ENCODE measurements around the gene CCDC110. TPM values are rescaled to one million over a fixed set of nuclear protein-coding genes. Genes with fewer than 3 reads are reported as not detected.
A peak's percentile ranks its signal among the peaks of the same experiment; 100 is the strongest.

Gene CCDC110
- total RNA-seq, 2 donors from 2014 or later = 0.26 to 0.80 TPM

DNA sequence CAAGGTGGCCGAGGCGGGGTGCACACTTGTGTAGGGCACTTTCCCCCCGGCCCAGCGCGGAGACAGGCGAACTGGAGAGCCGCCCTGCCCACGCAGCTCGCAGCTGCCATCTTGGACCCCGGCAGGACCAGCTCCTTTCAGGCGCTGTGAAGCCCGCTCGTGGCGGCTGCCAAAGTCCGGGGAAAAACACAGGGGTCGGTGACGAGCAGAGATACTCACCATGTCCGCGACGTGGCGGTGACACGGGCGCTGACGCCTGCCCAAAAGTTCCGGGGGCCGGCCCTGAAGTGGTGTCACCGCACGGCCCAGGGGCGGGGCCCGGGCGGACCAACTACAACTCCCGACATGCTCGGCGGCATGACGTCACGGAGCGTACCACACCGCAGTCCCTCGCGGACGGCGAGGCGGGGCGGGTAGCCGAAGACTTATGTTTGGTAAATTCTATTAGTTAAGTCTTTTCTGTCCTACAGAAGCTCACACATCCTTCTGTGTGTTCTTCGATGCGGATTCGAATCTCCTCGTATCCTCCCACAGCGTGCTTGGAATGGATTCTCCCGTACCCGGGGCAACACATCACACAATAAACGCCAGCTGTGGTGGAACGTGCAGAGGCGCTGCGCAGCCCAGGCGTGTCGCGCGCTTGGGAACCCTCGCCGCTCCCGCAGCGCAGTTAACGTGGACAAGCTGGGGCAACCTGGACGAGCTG lies 45.7 kb downstream of the CCDC110 start, which contains the start of gene UFSP2:
TSS of gene UFSP2 (minus strand) at position 318 of the 706 bp plus-strand sequence. CDS start at position 222, 96 bp downstream.
- TF ChIP-seq, protein P1, sequence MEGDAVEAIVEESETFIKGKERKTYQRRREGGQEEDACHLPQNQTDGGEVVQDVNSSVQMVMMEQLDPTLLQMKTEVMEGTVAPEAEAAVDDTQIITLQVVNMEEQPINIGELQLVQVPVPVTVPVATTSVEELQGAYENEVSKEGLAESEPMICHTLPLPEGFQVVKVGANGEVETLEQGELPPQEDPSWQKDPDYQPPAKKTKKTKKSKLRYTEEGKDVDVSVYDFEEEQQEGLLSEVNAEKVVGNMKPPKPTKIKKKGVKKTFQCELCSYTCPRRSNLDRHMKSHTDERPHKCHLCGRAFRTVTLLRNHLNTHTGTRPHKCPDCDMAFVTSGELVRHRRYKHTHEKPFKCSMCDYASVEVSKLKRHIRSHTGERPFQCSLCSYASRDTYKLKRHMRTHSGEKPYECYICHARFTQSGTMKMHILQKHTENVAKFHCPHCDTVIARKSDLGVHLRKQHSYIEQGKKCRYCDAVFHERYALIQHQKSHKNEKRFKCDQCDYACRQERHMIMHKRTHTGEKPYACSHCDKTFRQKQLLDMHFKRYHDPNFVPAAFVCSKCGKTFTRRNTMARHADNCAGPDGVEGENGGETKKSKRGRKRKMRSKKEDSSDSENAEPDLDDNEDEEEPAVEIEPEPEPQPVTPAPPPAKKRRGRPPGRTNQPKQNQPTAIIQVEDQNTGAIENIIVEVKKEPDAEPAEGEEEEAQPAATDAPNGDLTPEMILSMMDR (conservative IDR thresholded peaks at IDR 0.05) = no peak
- Mint-ChIP-seq H3K27ac (peak within 1 kb of the TSS; percentile 100), H3K4me3 (peak within 1 kb of the TSS; percentile 88), H3K9me3 (no peaks in the 10 kb centered on the region), H3K36me3 (ENCODE audit: low read depth) (no peaks in the 10 kb centered on the region), H3K4me1 (peaks cover 19% of the 10 kb centered on the region), H3K27me3 (ENCODE audit: insufficient read depth) (peaks cover 8% of the 10 kb centered on the region)
- peak within 1 kb of the TSS; percentile 100 for H3K27ac ChIP-seq (ENCODE audit: low read depth, low read length)
- H3K9ac ChIP-seq (ENCODE audit: extremely low read depth, low read length, poor library complexity, severe bottlenecking) = peak within 1 kb of the TSS; percentile 100
- no peaks in the 10 kb centered on the region for H3K36me3 ChIP-seq (ENCODE audit: control insufficient read depth, insufficient read depth, low read length)
- no peaks in the 10 kb centered on the region for H3K9me3 ChIP-seq (ENCODE audit: control insufficient read depth, low read length)
- WGBS, 2 experiments (ENCODE audit: insufficient coverage in 1 of 2, insufficient read length in 1 of 2) = 0% methylated on average over 27 to 66 of the region's 66 CpGs
- peak within 1 kb of the TSS; percentile 98 for H3K4me3 ChIP-seq (ENCODE audit: low read length)
- no peaks in the 10 kb centered on the region for H3K27me3 ChIP-seq (ENCODE audit: control insufficient read depth, insufficient read depth, low read length, poor library complexity, severe bottlenecking)
- peaks cover 7% of the 10 kb centered on the region for H3K4me1 ChIP-seq (ENCODE audit: control insufficient read depth, insufficient read depth, low read length)
- DNase-seq = peak; percentile 93

DNA sequence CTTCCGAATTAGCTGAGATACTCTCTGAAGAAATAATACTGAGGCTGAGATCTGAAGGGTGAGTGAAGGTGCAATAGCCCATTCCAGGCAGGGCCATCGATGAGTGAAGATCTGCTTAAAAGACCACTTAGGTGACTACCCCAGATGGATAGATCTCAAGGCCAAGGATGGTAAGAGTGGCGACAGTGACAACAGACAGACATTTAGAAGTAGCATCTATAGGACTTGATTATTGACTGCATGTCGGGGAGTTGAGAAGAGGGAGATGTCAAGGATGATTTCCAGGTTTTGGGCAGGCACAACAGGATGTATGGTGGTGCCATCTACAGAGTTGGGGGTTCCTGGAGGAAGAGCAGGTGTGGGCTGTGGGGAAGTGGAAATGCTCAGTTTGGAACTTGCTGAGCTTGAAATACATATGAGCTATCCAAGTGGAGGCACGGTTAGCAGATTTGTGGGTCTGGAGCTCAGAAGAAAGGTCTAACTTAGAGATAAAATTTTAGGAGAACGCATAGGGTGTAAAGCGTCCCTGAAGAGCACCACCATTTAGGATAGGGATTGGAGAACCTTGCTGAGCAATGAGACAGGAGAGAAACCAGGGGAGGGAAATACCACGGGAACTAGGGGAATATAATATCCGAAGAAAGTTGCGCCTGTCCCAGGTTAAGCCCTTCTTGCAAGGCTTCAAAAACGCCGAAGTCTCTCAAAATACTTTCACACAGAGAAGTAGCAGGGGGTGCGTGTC lies 46.5 kb downstream of the CCDC110 start:
- Mint-ChIP-seq H3K27ac (peak overlapping the region; percentile 100), H3K36me3 (ENCODE audit: low read depth) (no peaks in the 10 kb centered on the region), H3K9me3 (no peaks in the 10 kb centered on the region), H3K4me1 (peaks cover 22% of the 10 kb centered on the region), H3K4me3 (peak overlapping the region; percentile 88), H3K27me3 (ENCODE audit: insufficient read depth) (peaks cover 8% of the 10 kb centered on the region)
- Histone ChIP-seq H3K36me3 (ENCODE audit: control insufficient read depth, insufficient read depth, low read length) (no peaks in the 10 kb centered on the region), H3K9ac (ENCODE audit: extremely low read depth, low read length, poor library complexity, severe bottlenecking) (peak overlapping the region; percentile 100), H3K27ac (ENCODE audit: low read depth, low read length) (peak overlapping the region; percentile 100), H3K4me3 (ENCODE audit: low read length) (peak overlapping the region; percentile 98), H3K4me1 (ENCODE audit: control insufficient read depth, insufficient read depth, low read length) (peaks cover 12% of the 10 kb centered on the region), H3K9me3 (ENCODE audit: control insufficient read depth, low read length) (no peaks in the 10 kb centered on the region), H3K27me3 (ENCODE audit: control insufficient read depth, insufficient read depth, low read length, poor library complexity, severe bottlenecking) (no peaks in the 10 kb centered on the region)
- WGBS, 2 experiments (ENCODE audit: insufficient coverage in 1 of 2, insufficient read length in 1 of 2) = 25 to 29% methylated on average over 9 to 13 of the region's 13 CpGs
- TF ChIP-seq, protein P1 (conservative IDR thresholded peaks at IDR 0.05) = no peak
- DNase-seq = peak; percentile 48

DNA sequence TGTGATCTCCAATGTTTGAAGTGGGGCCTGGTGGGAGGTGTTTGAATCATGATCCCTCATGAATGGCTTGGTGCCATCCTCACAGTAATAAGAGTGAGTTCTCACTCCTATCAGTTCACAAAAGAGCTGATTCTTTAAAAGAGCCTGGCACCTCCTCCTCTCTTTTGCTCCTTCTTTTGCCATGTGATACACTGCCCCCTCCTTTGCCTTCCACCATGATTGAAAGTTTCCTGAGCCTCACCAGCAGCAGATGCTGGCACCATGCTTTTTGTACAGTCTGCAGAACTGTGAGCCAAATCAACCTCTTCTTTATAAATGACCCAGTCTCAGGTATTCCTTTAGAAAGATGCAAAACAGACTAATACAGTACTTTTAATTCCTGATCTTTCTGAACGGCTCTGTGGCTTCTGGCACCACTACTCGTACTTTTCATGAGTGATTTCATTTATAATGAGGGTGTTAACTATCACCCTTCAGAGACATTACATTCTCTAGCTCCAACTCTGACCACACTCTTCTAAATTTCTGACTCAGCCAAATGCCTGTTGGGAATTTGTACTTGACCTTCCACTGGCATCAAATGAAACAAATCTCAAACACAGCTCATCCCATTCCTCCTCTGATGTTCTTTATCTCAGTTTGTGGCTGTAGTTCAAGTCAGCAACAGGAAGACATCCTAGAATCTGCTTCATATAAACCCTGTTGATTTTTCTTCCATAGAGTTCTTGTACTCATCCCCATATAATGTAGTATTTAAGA lies 50.0 kb downstream of the CCDC110 start:
- H3K27me3 ChIP-seq (ENCODE audit: control insufficient read depth, insufficient read depth, low read length, poor library complexity, severe bottlenecking) = no peaks in the 10 kb centered on the region
- no peak for DNase-seq
- Mint-ChIP-seq H3K4me1 (peaks cover 22% of the 10 kb centered on the region), H3K4me3 (no peak overlapping the region), H3K9me3 (no peaks in the 10 kb centered on the region), H3K27me3 (ENCODE audit: insufficient read depth) (peaks cover 4% of the 10 kb centered on the region), H3K36me3 (ENCODE audit: low read depth) (peaks cover 24% of the 10 kb centered on the region), H3K27ac (no peak overlapping the region)
- H3K9ac ChIP-seq (ENCODE audit: extremely low read depth, low read length, poor library complexity, severe bottlenecking) = no peak overlapping the region
- WGBS, 2 experiments (ENCODE audit: insufficient coverage in 1 of 2, insufficient read length in 1 of 2) = 67 to 85% methylated on average over 1 to 2 of the region's 2 CpGs
- TF ChIP-seq, protein P1 (conservative IDR thresholded peaks at IDR 0.05) = no peak
- H3K9me3 ChIP-seq (ENCODE audit: control insufficient read depth, low read length) = no peaks in the 10 kb centered on the region
- H3K4me3 ChIP-seq (ENCODE audit: low read length) = no peak overlapping the region
- H3K36me3 ChIP-seq (ENCODE audit: control insufficient read depth, insufficient read depth, low read length) = peaks cover 26% of the 10 kb centered on the region
- H3K27ac ChIP-seq (ENCODE audit: low read depth, low read length) = no peak overlapping the region
- peaks cover 12% of the 10 kb centered on the region for H3K4me1 ChIP-seq (ENCODE audit: control insufficient read depth, insufficient read depth, low read length)
